Endothelial cell of umbilical vein (primary cell): ENCODE measurements around the gene NDUFB10. TPM values are rescaled to one million over a fixed set of nuclear protein-coding genes. Genes with fewer than 3 reads are reported as not detected.
A peak's percentile ranks its signal among the peaks of the same experiment; 100 is the strongest.

Experiments
- BruUV-seq: library from RNA; stranded (reverse); fragments of 400-500 nt; replicated peaks from 2 replicates; lab custom pipeline; 2021; lab: Mats Ljungman, UMichigan
- CTCF ChIA-PET: fragments of 300-600, 350-600 bp; sonication (Branson Sonifier 250); formaldehyde crosslinking; loops from one replicate; lab custom pipeline; 2021; ENCODE audit warnings: antibody characterized with exemption, inconsistent platforms; lab: Charles Lee
- POLR2A ChIA-PET: fragments of 300-600, 350-600 bp; sonication (Branson Sonifier 250); formaldehyde crosslinking; loops from one replicate; lab custom pipeline; 2021; ENCODE audit warnings: antibody characterized with exemption, inconsistent platforms; lab: Charles Lee
- DNase-seq: peaks from one replicate; pipeline ENCODE4 v3.0.0-alpha.2; 2011; ENCODE audit warnings: low read depth, low spot score
- FAIRE-seq: peaks from 2 replicates; lab custom pipeline; 2011; peaks lifted over from hg19 to GRCh38; lab: Jason Lieb, UNC
- H2AFZ ChIP-seq: 2 replicates; pipeline ENCODE4 v1.6.0; 2012; ENCODE audit warnings: low read depth, low read length, control low read depth, inconsistent platforms
- H3K27ac ChIP-seq: 2 replicates; pipeline ENCODE4 v1.5.1; 2011; ENCODE audit warnings: low read depth, mild to moderate bottlenecking, control low read depth, low read length, moderate library complexity; ENCODE audit not compliant: insufficient read depth
- H3K27me3 ChIP-seq, 2 experiments: 2 replicates each; pipeline versions ENCODE4 v1.6.0 to v1.6.1; 2011; ENCODE audit warnings: low read length in 2 of 2, mixed read lengths in 1 of 2; ENCODE audit not compliant: control insufficient read depth in 2 of 2, insufficient read depth in 2 of 2
- H3K36me3 ChIP-seq, 2 experiments: 2 replicates in 1 of 2; 3 replicates in 1 of 2; pipeline ENCODE4 v1.5.1; 2011; ENCODE audit warnings: low read length in 2 of 2, mild to moderate bottlenecking in 1 of 2, moderate library complexity in 1 of 2; ENCODE audit not compliant: control insufficient read depth in 2 of 2, insufficient read depth in 2 of 2; ENCODE audit errors: extremely low read depth in 1 of 2
- H3K4me1 ChIP-seq: 3 replicates; pipeline ENCODE4 v1.5.1; 2011; ENCODE audit warnings: mild to moderate bottlenecking, low read length; ENCODE audit not compliant: control insufficient read depth, insufficient read depth; ENCODE audit errors: extremely low read depth
- H3K4me2 ChIP-seq: 2 replicates; pipeline ENCODE4 v1.6.1; 2011; ENCODE audit warnings: low read length, control low read depth, mixed read lengths; ENCODE audit not compliant: insufficient read depth
- H3K4me3 ChIP-seq, 3 experiments: fragments of 200-600 bp in 1 of 3; sonication (generic), shearing (Covaris generic) in 1 of 3; replicated peaks in 1 of 3; 2 replicates each; pipeline ENCODE4 v1.5.1; 2011 to 2016; ENCODE audit warnings: control low read depth in 3 of 3, low read length in 3 of 3, mild to moderate bottlenecking in 2 of 3, inconsistent platforms in 1 of 3, low read depth in 1 of 3, moderate library complexity in 1 of 3; ENCODE audit not compliant: insufficient read depth in 1 of 3
- H3K79me2 ChIP-seq: 2 replicates; pipeline ENCODE4 v1.6.0; 2012; ENCODE audit warnings: low read length, inconsistent platforms; ENCODE audit not compliant: control insufficient read depth, insufficient read depth
- H3K9ac ChIP-seq: replicated peaks from 2 replicates; pipeline ENCODE3; 2011; ENCODE audit warnings: low read length, control low read depth; ENCODE audit not compliant: insufficient read depth; ENCODE audit errors: extremely low read depth
- H3K9me1 ChIP-seq: replicated peaks from 3 replicates; pipeline ENCODE4 v1.6.0; 2011; ENCODE audit warnings: mild to moderate bottlenecking, low read length; ENCODE audit not compliant: control insufficient read depth, insufficient read depth; ENCODE audit errors: extremely low read depth
- H3K9me3 ChIP-seq: replicated peaks from 2 replicates; pipeline ENCODE4 v1.5.1; 2012; ENCODE audit warnings: low read length, inconsistent platforms; ENCODE audit not compliant: control insufficient read depth, insufficient read depth
- H4K20me1 ChIP-seq: replicated peaks from 2 replicates; pipeline ENCODE3; 2011; ENCODE audit warnings: mild to moderate bottlenecking, low read length; ENCODE audit not compliant: control insufficient read depth, insufficient read depth; ENCODE audit errors: extremely low read depth
- CTCF ChIP-seq, 2 donors: IDR thresholded peaks; 1 replicate in 1 of 2; 2 replicates in 1 of 2; pipeline ENCODE4 v1.5.1; 2011; ENCODE audit warnings: low read length in 2 of 2, mild to moderate bottlenecking in 2 of 2, moderate library complexity in 2 of 2, control low read depth in 1 of 2, inconsistent platforms in 1 of 2, low read depth in 1 of 2; ENCODE audit not compliant: insufficient read depth in 1 of 2; ENCODE audit errors: extremely low read depth in 1 of 2
- EZH2 ChIP-seq: IDR thresholded peaks from 2 replicates; pipeline ENCODE4 v1.6.1; 2012; ENCODE audit warnings: borderline replicate concordance, low read depth, mild to moderate bottlenecking, moderate library complexity, low read length, inconsistent platforms; ENCODE audit not compliant: severe bottlenecking
- FOS ChIP-seq: IDR thresholded peaks from 2 replicates; pipeline ENCODE4 v1.6.1; 2011; ENCODE audit warnings: mild to moderate bottlenecking, low read length, moderate library complexity, borderline replicate concordance; ENCODE audit not compliant: insufficient read depth
- GATA2 ChIP-seq: IDR thresholded peaks from 2 replicates; pipeline ENCODE4 v1.7.0; 2011; ENCODE audit warnings: low read depth, mild to moderate bottlenecking, moderate library complexity, mixed read lengths, low read length; ENCODE audit not compliant: insufficient read length, insufficient read depth
- JUN ChIP-seq: IDR thresholded peaks from 2 replicates; pipeline ENCODE4 v1.6.1; 2011; ENCODE audit warnings: borderline replicate concordance, low read depth; ENCODE audit not compliant: insufficient read length, insufficient read depth
- MYC ChIP-seq: IDR thresholded peaks from one replicate; pipeline ENCODE4 v1.6.1; 2011; ENCODE audit warnings: mild to moderate bottlenecking, low read depth, low read length
- POLR2A ChIP-seq: IDR thresholded peaks from 2 replicates; pipeline ENCODE4 v1.6.1; 2012; ENCODE audit warnings: low read depth, mild to moderate bottlenecking, control low read depth, low read length
- POLR2AphosphoS5 ChIP-seq: IDR thresholded peaks from 2 replicates; pipeline ENCODE4 v1.6.1; 2012; ENCODE audit warnings: low read depth, mild to moderate bottlenecking, control low read depth, low read length, moderate library complexity; ENCODE audit not compliant: insufficient read depth
- dilution Hi-C: fragments of 300-500 bp; cut with MboI; formaldehyde crosslinking; loops from one replicate; pipeline ENCODE4 v1.15.0; 2019; ENCODE audit warnings: low sequenced_read_pairs; ENCODE audit not compliant: extremely low pct_ligation_motif_present
- intact Hi-C: fragments of 100-400 bp; cut with micrococcal nuclease; formaldehyde crosslinking; loops from one replicate; pipeline ENCODE4 v1.10.0; 2022
- polyA plus RNA-seq, 4 experiments: library from polyadenylated mRNA; depleted of rRNA in 3 of 4; stranded (reverse) in 3 of 4; unstranded in 1 of 4; fragments of >200 nt; gene quantifications; 2 replicates each; pipeline versions ENCODE4 v1.2.1 to v1.2.3, GENCODE V29; 2011 to 2012; ENCODE audit warnings: missing spikeins in 1 of 4
- total RNA-seq: library from RNA; stranded (reverse); gene quantifications from 2 replicates; pipeline ENCODE4 v1.2.3, GENCODE V29; 2021

The NDUFB10 gene
- total and polyA plus RNA-seq, 2 donors (not counting 3 experiments of a cell fraction or from before 2014, with no cell fraction given) = 124 to 167 TPM

GRCh38 chr16:1965396-1966001 is 6.2 kb downstream of the NDUFB10 start:
- ChIA-PET CTCF (interaction anchor here (0.9 to 1.6 kb wide), 4 partner anchors 13 to 175 kb away, joined by 3 to 7 read pairs (median 4); partner anchors contain the start of gene GFER), POLR2A (interaction anchor here (0.7 to 1.4 kb wide), 8 partner anchors 9 to 545 kb away, joined by 3 to 7 read pairs (median 4); partner anchors contain the start of genes NUBP2, SPSB3 and UQCC4)
- Histone ChIP-seq H3K9me3 (no peaks in the 10 kb centered on the region), H3K4me2 (peak overlapping the region; percentile 81), H3K4me1 (peaks cover 24% of the 10 kb centered on the region), H3K9me1 (no peaks in the 10 kb centered on the region), H2AFZ (no peak overlapping the region), H3K27me3 (no peaks in the 10 kb centered on the region), H3K79me2 (peaks cover 40% of the 10 kb centered on the region), H3K9ac (peak overlapping the region; percentile 92), H3K27ac (peak overlapping the region; percentile 76), H3K36me3 (peaks cover 8 to 17% of the 10 kb centered on the region in 2 experiments), H3K4me3 (peak overlapping the region; percentile 58 to 89 (median 71)), H4K20me1 (no peaks in the 10 kb centered on the region)
- DNase-seq = no peak
- no peak for FAIRE-seq
- no TSS peak for BruUV-seq
- intact Hi-C loops = loop anchor here (2.0 kb wide), 1 partner anchor 43 kb away; the partner anchor contains the start of gene ZNF598
- no peak for TF ChIP-seq MYC
- no peak for TF ChIP-seq FOS
- no peak for TF ChIP-seq POLR2A
- no peak for TF ChIP-seq GATA2
- TF ChIP-seq POLR2AphosphoS5 = no peak
- TF ChIP-seq EZH2 = no peak
- no peak for TF ChIP-seq CTCF (IDR thresholded peaks at IDR 0.05; ENCODE audit: extremely low read depth in 1 of 2, insufficient read depth in 1 of 2, low read depth in 1 of 2, low read length in 2 of 2)
- TF ChIP-seq JUN = no peak
- dilution Hi-C loops = no loop called here
